Measurements from ENCODE around the gene FAM3D. TPM values are rescaled to one million over a fixed set of nuclear protein-coding genes. Genes with fewer than 3 reads are reported as not detected.

FAM3D gene
- total RNA-seq, 1 donor from 2014 or later: not detected

- no peak for DNase-seq
Observed at GRCh38 chr3:58588030-58588614, 78.5 kb downstream of the FAM3D start.

- no peak for DNase-seq
Observed at GRCh38 chr3:58586776-58587192, 79.8 kb downstream of the FAM3D start.

GRCh38 chr3:58585994-58586393 lies 80.6 kb downstream of the FAM3D start:
- DNase-seq: no peak

GRCh38 chr3:58585005-58585786 lies 81.4 kb downstream of the FAM3D start:
- DNase-seq: peak; percentile 73

GRCh38 chr3:58584690-58585004 lies 81.9 kb downstream of the FAM3D start:
- no peak for DNase-seq

Other genes with a start within 250 kb of the FAM3D start
- 52.1 TPM for gene PDHB, start 232.9 kb downstream of the FAM3D start, total RNA-seq
- 31.7 TPM for gene KCTD6, start 174.7 kb downstream of the FAM3D start, total RNA-seq
- gene ACOX2, start 129.6 kb downstream of the FAM3D start, total RNA-seq: 0.78 TPM
- gene FAM107A, start 89.4 kb downstream of the FAM3D start, total RNA-seq: 24.8 TPM

All from occipital lobe (tissue), 2 donors.